GM10266 (cell line): Measurements from ENCODE around the gene CPA2.
A peak's percentile ranks its signal among the peaks of the same experiment; 100 is the strongest.
"Not testable (repeated sequence)": the region's sequence is repeated elsewhere in the genome, so short reads cannot be mapped to it uniquely, and the experiment has no call there.

Experiments
- DNase-seq: peaks from one replicate; pipeline ENCODE4 v3.0.0; 2012; ENCODE audit errors: extremely low spot score
- TF ChIP-seq, protein P1 (sequence below): IDR thresholded peaks from 2 replicates; pipeline ENCODE4 v1.5.1; 2012; ENCODE audit warnings: mild to moderate bottlenecking, low read depth; ENCODE audit not compliant: control insufficient read depth, insufficient read depth; ENCODE audit errors: missing control alignments

CPA2 gene

DNA sequence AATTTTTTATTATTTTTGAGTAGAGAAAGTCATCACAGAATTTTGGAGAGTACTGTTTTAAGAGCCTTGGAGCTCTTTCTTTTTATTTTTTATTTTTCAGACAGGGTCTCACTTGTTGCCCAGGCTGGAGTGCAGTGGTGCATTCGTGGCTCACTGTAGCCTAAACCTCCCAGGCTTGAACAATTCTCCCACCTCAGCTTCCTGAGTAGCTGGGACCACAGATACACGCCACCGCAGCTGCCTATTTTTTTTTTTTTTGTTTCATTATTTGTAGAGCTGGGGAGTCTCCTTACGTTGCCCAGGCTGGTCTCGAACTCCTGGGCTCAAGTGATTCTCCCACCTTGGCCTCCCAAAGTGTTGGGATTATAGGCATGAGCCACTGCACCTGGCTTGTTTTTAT, 36.9 kb downstream of the CPA2 start:
- TF ChIP-seq, protein P1, sequence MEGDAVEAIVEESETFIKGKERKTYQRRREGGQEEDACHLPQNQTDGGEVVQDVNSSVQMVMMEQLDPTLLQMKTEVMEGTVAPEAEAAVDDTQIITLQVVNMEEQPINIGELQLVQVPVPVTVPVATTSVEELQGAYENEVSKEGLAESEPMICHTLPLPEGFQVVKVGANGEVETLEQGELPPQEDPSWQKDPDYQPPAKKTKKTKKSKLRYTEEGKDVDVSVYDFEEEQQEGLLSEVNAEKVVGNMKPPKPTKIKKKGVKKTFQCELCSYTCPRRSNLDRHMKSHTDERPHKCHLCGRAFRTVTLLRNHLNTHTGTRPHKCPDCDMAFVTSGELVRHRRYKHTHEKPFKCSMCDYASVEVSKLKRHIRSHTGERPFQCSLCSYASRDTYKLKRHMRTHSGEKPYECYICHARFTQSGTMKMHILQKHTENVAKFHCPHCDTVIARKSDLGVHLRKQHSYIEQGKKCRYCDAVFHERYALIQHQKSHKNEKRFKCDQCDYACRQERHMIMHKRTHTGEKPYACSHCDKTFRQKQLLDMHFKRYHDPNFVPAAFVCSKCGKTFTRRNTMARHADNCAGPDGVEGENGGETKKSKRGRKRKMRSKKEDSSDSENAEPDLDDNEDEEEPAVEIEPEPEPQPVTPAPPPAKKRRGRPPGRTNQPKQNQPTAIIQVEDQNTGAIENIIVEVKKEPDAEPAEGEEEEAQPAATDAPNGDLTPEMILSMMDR = no peak

DNA sequence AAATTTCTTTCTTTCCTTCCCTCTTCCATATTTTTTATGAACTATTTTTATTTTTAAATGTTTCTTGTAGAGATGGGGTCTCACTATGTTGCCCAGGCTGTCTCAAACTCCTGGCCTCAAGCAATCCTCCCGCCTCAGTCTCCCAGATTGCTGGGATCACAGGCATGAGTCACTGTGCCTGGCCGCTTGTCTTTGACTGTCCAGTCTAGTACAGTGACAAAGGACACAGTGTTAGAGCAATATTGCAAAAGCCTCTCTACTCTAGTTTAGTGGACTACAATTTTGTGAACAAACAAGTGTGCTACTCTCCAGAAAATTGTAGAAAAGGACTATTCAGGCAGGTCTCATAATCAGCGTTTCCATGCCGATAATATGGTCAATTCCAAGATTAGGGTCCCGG, 37.3 kb downstream of the CPA2 start:
- TF ChIP-seq, protein P1 = no peak
- DNase-seq = no peak

More for the DNA sequence above, 36.9 kb downstream of the CPA2 start:
- DNase-seq = no peak

DNA sequence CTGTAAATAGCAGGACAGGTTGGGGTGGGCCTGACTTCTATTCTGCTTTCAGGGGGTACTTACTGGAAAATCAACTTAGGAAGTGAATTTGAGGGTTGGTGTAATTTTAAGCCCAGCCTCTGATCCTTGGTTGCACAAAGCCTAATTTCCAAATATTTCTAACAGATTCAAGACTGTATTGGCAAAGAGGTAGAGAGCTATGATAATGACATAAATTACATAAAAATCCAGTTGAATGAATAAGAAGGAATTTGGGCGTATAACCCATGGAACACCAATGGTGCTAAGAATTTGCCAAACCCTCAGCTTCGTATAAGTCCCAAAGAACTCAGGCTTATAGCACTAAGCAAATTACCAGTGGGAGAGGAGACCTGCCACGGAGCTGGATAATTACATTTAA, 38.2 kb downstream of the CPA2 start:
- TF ChIP-seq, protein P1 = no peak
- no peak for DNase-seq

DNA sequence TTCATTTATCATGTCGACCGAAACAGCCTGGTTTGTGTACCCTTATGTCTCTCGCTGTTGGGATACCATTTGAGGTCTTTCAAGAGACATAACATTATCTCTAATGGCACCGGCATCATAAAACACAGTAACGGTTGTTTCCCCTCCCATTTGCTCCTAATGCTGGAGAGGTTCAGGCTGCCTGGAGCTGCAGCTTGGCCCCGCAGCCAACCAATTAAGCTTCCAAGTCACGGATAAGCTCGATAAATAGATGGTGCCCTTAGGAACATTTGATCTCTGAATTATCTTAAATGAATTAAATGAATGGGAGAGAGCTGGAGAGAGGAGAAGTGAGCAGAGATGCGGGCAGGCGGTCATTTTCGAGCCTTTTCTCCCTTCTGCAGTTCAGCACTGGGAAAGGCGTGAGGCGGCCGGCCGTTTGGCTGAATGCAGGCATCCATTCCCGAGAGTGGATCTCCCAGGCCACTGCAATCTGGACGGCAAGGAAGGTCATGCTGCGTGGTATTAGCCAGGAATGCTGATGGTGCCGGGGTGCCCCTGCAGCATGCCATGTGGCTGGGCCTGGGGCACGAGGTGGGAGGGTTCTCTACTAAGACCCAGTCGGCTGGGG, 38.9 kb downstream of the CPA2 start:
- DNase-seq = no peak
- TF ChIP-seq, protein P1 = no peak

DNA sequence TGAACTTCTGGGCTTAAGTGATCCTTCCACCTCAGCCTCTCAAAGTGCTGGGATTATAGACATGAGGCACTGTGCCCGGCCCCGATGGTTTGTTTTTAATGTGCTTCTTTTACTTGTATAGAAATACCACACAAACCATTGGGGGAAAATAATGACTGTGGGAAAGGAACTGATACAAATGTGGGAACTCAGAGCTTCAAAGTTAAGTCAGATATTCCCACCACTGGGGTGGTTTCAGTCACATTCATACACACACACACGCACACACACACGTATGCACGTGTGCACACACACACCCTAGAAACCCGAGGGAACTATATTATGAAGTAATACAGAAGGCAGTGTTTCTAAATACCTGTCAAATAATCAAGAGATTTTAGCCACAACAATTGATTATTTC, 43.3 kb downstream of the CPA2 start:
- DNase-seq = peak; percentile 23
- TF ChIP-seq, protein P1 = no peak

DNA sequence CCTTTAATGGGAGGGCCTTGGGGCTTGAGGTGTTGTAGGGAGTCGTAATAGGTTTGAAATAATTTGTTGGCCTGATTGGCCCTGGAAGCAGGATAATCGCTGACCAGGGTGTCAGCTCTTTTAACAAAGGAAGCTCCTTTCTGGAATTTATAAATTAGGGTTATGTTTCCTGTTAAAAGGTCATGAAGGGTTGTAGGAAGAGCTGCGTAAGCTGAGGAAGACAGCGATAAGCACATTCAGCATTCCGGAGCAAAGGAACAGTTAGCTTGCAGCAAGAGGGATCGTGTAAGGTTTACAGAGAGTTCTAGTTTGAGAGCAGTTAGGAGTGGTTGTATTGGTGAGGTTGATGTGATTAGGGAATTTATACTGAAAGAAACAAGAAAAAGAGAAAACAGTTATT, 47.6 kb downstream of the CPA2 start:
- DNase-seq = no peak
- TF ChIP-seq, protein P1 = no peak

DNA sequence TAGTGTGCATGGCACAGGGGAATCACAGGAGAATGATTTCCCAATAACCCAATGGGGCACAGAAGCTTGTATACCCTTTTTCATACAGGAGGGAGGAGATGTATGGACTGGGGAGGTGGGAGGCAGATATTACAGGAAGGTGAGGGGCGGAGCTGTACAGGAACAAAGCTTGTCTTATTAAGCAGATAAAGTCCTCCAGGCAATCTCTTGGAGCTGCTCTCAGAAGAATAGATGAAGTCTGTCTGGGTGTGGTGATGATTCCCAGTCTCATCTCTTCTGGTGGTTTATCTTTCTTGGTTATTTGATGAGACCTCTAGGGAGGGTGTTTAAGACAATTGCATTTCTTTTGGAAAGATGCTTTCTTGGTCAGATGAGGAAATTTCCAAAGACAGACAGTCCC, 52.9 kb downstream of the CPA2 start:
- DNase-seq = no peak
- TF ChIP-seq, protein P1 = no peak

DNA sequence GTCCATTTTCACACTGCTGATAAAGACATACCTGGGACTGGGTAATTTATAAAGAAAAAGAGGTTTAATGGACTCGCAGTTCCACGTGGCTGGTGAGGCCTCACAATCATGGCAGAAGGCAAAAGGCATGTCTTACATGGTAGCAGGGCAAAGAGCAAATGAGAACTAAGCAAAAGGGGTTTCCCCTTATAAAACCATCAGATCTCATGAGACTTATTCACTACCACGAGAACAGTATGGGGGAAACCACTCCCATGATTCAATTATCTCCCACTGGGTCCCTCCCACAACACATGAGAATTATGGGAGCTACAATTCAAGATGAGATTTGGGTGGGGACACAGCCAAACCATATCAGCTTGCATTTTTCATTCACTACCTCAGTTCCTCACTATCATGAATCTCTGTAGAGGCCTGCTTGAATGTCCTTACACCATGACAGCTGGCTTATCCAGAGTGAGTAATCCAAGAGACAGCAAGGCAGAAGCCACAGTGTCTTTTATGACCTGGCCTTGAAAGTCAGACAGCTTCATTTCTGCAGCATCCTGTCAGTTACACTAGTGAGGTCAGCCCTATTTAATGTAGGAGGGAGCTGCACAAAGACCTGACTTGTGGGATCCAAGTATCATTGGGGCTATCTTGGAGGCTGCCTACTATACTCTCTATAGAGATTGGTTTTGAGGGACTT, 55.0 kb downstream of the CPA2 start:
- DNase-seq = not testable (repeated sequence)
